Kidney epithelial cell (primary cell): ENCODE results near the gene PGAM5. TPM values are rescaled to one million over a fixed set of nuclear protein-coding genes. Genes with fewer than 3 reads are reported as not detected.

Source experiments
- DNase-seq: peaks from one replicate; pipeline ENCODE4 v3.0.0-alpha.2; 2010; ENCODE audit warnings: low read depth
- H3K27me3 ChIP-seq: 2 replicates; pipeline ENCODE4 v1.6.0; 2011; ENCODE audit warnings: low read length; ENCODE audit not compliant: control insufficient read depth, insufficient read depth
- H3K36me3 ChIP-seq: 2 replicates; pipeline ENCODE4 v1.5.1; 2011; ENCODE audit warnings: low read length; ENCODE audit not compliant: control insufficient read depth, insufficient read depth
- H3K4me3 ChIP-seq: 2 replicates; pipeline ENCODE4 v1.5.1; 2011; ENCODE audit warnings: low read depth, mild to moderate bottlenecking, control low read depth, low read length
- total RNA-seq: library from RNA; depleted of rRNA; stranded (reverse); fragments of >200 nt; gene quantifications from 2 replicates; pipeline ENCODE4 v1.2.3, GENCODE V29; 2015
- TF ChIP-seq, protein P1 (sequence below): IDR thresholded peaks from 2 replicates; pipeline ENCODE4 v1.5.1; 2011; ENCODE audit warnings: mild to moderate bottlenecking, moderate library complexity, low read length, control low read depth, inconsistent platforms; ENCODE audit not compliant: insufficient read depth, poor library complexity, severe bottlenecking

Gene PGAM5
- total RNA-seq, 1 donor from 2014 or later = 40.4 TPM

GRCh38 chr12:132734206-132734605, 23.6 kb downstream of the PGAM5 start:
- H3K27me3 ChIP-seq = no peaks in the 10 kb centered on the region
- no peak overlapping the region for H3K4me3 ChIP-seq
- peaks cover 11% of the 10 kb centered on the region for H3K36me3 ChIP-seq
- TF ChIP-seq, protein P1, sequence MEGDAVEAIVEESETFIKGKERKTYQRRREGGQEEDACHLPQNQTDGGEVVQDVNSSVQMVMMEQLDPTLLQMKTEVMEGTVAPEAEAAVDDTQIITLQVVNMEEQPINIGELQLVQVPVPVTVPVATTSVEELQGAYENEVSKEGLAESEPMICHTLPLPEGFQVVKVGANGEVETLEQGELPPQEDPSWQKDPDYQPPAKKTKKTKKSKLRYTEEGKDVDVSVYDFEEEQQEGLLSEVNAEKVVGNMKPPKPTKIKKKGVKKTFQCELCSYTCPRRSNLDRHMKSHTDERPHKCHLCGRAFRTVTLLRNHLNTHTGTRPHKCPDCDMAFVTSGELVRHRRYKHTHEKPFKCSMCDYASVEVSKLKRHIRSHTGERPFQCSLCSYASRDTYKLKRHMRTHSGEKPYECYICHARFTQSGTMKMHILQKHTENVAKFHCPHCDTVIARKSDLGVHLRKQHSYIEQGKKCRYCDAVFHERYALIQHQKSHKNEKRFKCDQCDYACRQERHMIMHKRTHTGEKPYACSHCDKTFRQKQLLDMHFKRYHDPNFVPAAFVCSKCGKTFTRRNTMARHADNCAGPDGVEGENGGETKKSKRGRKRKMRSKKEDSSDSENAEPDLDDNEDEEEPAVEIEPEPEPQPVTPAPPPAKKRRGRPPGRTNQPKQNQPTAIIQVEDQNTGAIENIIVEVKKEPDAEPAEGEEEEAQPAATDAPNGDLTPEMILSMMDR = no peak
- DNase-seq = no peak

DNA sequence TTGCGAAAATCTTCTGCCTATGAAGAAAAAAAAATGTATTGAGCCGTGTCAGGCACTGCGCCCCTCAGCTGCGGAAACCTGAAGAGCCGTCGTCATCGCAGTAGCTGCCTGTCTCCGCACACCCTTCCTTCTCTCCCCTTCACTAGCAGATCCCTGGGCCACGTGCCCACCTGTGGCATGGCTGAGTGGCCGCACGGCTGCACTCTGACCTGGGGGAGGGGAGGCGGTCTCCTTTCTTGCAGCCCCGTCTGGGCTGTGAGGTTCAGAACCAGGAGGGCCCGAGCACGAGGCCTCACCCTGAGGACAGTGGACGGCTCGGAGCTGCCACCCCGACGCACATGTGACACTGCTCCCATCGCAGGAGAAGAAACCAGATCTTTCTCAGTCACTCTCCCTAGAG, 24.9 kb downstream of the PGAM5 start:
- TF ChIP-seq, protein P1 = no peak
- H3K36me3 ChIP-seq = peaks cover 11% of the 10 kb centered on the region
- no peak overlapping the region for H3K4me3 ChIP-seq
- no peak for DNase-seq
- no peaks in the 10 kb centered on the region for H3K27me3 ChIP-seq

DNA sequence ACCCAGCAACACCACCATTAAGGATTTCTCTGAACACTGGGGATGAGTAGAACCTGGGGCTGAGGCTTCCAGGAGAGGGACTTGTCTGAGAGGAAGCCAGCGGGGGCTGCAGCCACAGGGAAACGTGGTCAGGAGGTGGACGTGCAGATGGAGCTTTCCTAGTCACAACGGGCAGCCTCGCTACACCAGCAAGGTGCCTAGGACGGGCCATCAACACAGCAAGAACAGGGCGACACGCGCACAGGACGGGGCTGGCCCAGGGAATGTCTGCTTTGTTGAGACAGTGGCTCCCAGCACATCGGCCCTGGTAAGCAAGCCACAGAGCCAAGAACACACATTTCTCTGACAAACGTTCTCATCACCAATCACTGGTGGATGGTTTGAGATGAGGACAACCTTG, 25.7 kb downstream of the PGAM5 start:
- Histone ChIP-seq H3K4me3 (no peak overlapping the region), H3K36me3 (peaks cover 10% of the 10 kb centered on the region), H3K27me3 (no peaks in the 10 kb centered on the region)
- no peak for DNase-seq
- TF ChIP-seq, protein P1 = no peak

DNA sequence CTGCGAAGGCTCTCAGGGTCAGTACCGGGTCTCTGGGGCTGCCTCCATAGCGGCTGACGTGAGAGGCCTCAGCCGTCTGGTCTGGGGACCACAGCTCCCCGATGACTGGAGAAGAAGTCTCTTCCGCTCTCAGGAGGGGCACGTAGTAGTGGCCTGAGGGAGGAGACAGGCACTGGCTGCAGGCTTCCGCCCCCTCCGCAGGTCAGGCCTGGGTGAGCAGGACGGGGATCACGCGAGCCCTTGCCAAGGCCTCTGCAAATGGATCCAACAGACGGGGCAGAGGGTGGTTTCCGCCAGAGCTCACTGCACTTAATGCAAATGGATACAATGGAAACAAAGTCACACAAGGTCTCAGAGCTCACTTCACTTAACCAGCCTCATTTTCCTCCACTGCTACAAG, 26.3 kb downstream of the PGAM5 start:
- Histone ChIP-seq H3K36me3 (peaks cover 12% of the 10 kb centered on the region), H3K27me3 (no peaks in the 10 kb centered on the region), H3K4me3 (no peak overlapping the region)
- DNase-seq = no peak
- TF ChIP-seq, protein P1 = no peak

DNA sequence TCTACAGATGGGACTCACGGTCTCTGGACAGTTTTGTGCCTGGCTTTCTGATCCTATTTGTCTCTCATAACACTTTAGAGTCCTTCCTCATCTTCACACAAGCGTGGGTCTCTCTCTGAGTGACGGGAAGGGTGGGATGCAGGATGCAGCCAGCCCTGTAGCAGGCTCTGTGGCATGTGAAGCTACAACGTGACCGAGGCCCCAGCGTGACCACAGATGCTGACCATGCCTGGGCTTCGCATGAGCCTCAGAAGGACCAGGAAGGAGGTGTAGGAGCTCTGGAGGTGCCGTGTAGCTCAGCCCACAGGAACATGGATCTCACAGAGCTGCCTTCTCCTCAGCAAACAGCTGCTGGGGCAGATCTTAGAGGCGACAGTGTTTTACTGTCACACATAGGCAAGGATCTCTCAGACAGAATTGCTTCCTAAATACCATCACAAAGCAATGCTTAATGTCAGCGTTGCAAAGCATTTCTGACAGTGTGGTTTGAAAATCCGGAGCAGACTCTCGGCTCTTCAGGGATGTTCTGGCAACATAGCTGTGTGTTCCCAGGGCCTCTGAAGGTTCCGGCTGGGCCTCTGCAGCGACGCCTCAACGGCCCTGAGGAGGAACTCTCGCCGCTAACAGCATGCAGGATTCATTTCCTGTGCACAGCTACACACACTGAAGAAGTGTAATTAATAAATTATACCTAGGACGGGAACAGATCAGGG, 29.1 kb downstream of the PGAM5 start:
- Histone ChIP-seq H3K36me3 (peaks cover 14% of the 10 kb centered on the region), H3K27me3 (no peaks in the 10 kb centered on the region)
- TF ChIP-seq, protein P1 = no peak

GRCh38 chr12:132740313-132740646, 29.6 kb downstream of the PGAM5 start:
- TF ChIP-seq, protein P1 = no peak
- Histone ChIP-seq H3K4me3 (no peak overlapping the region), H3K36me3 (peaks cover 12% of the 10 kb centered on the region), H3K27me3 (no peaks in the 10 kb centered on the region)
- DNase-seq = no peak

More for the DNA sequence above, 29.1 kb downstream of the PGAM5 start:
- no peak overlapping the region for H3K4me3 ChIP-seq
- DNase-seq = no peak
